Suprapubic skin (tissue), 4 donors: Measurements from ENCODE around the gene ASB6.

Experiments used
- POLR2A ChIP-seq, 2 donors: fragments of 450-650 bp; IDR thresholded peaks; one replicate each; pipeline ENCODE4 v1.6.1; 2017; ENCODE audit warnings: antibody characterized with exemption in 2 of 2, mild to moderate bottlenecking in 2 of 2, moderate library complexity in 2 of 2
- POLR2AphosphoS5 ChIP-seq, 3 donors: sonication (generic); formaldehyde crosslinking; IDR thresholded peaks; one replicate each; pipeline ENCODE4 v1.6.1; 2017; ENCODE audit warnings: antibody characterized with exemption in 3 of 3
- TF ChIP-seq, protein P1 (sequence below), 2 donors: fragments of 200-600 bp in 1 of 2; fragments of 450-650 bp in 1 of 2; sonication (generic) in 1 of 2; IDR thresholded peaks; one replicate each; pipeline ENCODE4 v1.5.1; 2016 to 2019; ENCODE audit warnings: antibody characterized with exemption in 2 of 2, mild to moderate bottlenecking in 1 of 2, moderate library complexity in 1 of 2

DNA sequence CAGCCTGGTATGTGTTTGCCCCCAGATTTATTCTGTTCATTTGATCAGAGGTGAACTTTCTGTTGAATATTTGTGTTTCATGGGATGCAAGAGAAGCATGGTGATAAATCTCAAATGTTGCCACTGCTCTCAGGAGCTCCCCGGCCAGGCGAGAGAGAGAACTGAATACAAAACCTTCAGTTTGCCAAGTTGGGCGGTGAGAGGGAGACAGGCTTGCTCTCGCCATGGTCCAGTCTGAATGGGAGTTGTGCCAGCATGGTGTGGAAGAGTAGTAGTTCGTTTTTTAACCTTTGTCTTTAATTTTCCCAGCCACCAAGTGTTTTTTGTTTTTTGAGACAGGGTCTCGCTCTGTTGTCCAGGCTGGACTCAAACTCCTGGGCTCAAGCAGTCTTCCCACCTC lies 13.2 kb downstream of the ASB6 start:
- TF ChIP-seq POLR2AphosphoS5 (IDR thresholded peaks at IDR 0.05), result no peak
- no peak for TF ChIP-seq POLR2A (IDR thresholded peaks at IDR 0.05)
- TF ChIP-seq, protein P1, sequence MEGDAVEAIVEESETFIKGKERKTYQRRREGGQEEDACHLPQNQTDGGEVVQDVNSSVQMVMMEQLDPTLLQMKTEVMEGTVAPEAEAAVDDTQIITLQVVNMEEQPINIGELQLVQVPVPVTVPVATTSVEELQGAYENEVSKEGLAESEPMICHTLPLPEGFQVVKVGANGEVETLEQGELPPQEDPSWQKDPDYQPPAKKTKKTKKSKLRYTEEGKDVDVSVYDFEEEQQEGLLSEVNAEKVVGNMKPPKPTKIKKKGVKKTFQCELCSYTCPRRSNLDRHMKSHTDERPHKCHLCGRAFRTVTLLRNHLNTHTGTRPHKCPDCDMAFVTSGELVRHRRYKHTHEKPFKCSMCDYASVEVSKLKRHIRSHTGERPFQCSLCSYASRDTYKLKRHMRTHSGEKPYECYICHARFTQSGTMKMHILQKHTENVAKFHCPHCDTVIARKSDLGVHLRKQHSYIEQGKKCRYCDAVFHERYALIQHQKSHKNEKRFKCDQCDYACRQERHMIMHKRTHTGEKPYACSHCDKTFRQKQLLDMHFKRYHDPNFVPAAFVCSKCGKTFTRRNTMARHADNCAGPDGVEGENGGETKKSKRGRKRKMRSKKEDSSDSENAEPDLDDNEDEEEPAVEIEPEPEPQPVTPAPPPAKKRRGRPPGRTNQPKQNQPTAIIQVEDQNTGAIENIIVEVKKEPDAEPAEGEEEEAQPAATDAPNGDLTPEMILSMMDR (IDR thresholded peaks at IDR 0.05), result no peak
